Head of caudate nucleus (tissue), 42 donors: ENCODE data around the gene DOCK2.
A peak's percentile ranks its signal among the peaks of the same experiment; 100 is the strongest.

Experiments
- DNase-seq, 42 donors: peaks; one replicate each; pipeline versions ENCODE4 v3.0.0 to v3.0.0-alpha.2; 2020 to 2021; ENCODE audit warnings: mixed read lengths in 7 of 42
- intact Hi-C: fragments of 100-400 bp; cut with DNase I; formaldehyde crosslinking; loops from one replicate; pipeline ENCODE4 v1.15.0; 2022

Gene DOCK2

DNA sequence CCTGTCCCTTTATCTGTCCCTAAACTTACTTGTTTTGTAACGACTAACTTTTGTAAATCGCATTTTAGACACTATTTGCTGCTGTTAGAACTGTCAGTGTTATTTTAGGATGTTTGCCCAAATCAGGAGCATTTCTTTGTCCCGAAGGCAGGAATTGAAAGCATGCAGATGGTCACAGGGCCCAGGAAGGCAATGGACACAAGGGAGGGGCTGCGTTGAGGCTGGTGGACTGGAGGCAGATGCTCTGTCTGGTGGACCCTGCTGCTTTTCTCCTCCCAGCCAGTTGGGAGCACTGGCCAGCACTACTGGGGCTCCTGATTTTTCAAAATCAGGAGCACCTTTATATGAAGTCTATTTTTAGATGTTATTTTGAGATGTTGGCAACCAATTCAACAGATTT lies 31.7 kb downstream of the DOCK2 start:
- intact Hi-C loops: no loop called here
- no peak for DNase-seq

DNA sequence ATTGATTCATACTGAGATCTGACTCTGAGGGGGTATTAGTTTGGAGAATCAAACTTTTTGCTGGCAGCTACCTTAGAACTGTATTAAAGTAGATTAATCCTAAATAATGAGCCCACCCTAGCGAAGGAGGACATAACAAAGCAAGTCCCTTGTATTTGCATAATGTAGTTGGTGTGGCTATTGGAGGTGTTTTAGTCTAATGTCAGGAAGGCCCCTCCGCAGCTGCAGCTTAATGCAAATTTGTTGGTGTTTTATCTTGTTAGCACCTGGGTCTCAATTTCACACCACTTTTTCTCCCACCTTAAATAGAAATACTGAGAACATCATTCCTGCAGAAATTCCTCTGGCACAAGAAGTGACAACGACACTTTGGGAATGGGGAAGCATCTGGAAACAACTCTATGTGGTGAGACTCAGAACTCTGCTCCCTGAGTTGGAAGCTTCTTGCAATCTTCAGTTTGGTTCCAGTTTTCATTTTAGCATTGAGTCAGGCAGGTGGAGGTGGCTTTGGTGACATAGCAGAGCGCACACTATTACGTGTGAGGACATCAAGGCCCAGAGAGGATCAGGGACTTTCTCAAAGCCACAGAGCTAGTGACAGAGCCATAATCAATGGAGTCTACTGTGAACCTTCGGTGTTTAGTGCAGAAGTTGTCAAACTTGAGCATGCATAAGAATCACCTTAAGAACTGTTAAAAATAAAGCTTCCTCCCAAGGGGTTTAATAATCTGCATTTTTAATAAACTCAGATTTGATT lies 33.9 kb downstream of the DOCK2 start:
- no peak for DNase-seq
- intact Hi-C loops: no loop called here

DNA sequence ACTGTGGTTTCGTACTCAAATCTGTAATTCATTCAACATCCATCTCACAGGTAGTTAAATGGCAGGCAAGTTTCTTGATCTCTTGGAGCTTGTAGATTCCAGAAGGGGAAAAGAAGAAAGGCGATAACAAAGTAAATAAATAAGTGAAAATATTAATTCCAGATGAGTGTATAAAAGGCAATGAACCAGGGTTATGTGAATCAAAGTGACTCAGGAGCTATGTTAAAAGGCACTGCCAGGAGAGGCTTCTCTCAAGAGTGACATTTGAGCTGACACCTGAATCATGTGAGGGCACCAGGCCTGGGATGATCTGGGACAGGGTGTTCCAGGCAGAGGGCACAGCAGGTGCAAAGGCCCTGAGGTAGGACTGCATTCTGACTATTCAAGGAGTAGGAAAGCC lies 45.0 kb downstream of the DOCK2 start:
- intact Hi-C loops: no loop called here
- no peak for DNase-seq

DNA sequence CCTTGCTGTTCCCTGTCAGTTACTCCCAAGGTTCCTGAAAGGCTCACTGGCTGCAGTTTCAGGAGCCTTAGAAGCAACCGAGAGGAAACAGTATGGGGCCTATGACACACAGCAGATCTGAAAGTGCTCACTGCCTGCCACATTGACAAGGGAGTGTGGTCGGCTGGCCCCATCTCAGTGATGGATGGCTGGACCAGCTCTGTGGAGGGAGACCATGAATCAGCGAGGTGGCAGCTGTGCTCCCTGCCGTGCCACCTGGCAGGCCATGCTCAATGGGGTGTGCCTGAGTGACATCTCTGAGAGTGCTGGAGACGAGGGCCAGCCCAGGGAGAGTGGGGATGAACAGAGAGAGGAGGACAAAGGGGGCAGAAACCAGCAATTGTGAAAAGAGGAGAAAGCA lies 49.1 kb downstream of the DOCK2 start:
- DNase-seq: no peak
- intact Hi-C loops: no loop called here

DNA sequence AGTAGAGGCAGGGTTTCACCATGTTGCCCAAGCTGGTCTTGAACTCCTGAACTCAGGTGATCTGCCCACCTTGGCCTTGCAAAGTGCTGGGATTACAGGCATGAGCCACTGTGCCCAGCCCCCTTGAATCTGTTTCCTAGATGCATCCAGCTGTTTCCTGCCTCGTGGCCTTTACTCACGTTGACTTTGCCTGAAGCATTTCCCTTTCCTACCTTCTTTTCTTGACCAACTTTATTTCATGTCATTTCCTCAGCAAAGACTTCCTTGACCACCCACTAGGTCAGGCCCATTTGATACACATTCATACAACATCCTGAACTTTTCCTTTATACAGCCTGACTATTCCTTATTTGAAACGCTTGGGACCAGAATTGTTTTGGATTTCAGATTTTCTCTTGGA lies 51.0 kb downstream of the DOCK2 start:
- no peak for DNase-seq
- intact Hi-C loops: no loop called here

DNA sequence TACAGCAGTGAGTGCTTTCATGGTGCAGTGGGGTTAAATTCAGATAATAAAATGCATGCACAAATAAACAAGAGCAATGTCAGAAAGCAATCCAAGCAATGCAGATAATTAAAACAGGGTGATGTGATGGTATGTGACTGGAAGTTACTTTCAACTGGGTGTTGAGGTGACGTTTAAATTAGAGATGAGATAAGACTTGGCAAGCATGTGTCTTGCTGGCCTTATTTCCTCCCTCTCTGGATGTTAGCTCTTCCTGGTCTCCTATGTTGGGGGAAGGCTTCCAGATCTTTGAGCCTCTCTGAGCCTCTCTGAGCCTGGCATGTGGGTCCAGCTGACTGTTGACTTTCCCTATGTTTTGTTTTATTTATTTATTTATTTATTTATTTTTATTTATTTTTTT lies 54.4 kb downstream of the DOCK2 start:
- DNase-seq: no peak

DNA sequence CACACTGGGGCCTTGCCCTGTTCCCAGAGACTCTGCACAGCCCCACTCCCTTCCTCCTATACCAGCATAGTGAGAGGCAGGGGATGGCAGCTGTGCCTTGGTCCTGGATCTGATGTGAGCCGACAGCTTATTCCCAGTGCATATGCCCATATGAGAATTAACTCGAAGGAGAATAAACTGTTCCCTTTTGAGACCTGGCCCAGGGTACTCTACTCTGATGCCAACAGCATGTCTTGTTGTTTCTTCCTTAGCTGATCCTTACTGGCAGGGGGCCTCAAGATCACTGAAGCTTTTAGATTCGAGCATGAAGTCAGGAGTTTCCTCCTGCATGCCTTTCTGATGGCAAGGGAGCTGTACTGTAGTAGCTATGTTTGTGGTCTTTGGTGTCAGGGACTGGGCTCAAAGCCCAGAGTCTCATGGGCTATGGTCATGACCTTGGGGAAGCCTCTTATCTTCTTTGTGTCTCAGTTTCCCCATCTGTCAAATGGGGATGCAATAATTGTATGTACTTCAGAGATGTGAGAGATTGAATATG lies 57.1 kb downstream of the DOCK2 start:
- DNase-seq: no peak
- intact Hi-C loops: no loop called here

More for the DNA sequence above, 54.4 kb downstream of the DOCK2 start:
- intact Hi-C loops: no loop called here

DNA sequence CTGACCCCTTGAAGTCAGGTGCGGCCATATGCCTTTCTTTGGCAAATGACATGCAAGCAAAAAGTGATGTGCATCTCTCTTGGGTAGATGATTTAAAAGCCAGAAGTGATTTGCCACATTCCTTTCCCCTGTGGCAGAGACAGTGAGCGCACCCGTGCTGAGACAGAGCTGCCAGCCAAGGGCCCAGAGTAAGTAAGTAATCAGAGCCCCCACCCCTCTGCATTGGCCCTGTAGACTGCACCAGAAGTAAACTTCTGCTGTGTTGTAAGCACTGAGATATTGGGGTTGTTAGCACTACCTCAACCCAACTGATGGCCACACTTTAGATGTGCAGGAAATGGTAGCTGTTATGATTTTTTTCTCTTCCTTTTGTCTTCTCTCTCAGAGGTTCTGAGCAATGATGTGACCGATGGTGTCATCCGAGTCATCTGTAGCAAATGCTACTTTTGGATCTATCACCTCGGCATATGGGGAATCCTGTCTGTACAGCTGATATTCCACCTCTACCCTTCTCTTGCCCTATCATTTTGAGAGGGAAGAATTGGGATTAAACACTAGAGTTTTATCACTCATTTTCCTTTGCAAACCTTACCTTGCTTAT lies 58.0 kb downstream of the DOCK2 start:
- no peak for DNase-seq
- intact Hi-C loops: loop anchor here (5.0 kb wide), 1 partner anchor 492 kb away; no protein-coding TSS in a partner anchor

DNA sequence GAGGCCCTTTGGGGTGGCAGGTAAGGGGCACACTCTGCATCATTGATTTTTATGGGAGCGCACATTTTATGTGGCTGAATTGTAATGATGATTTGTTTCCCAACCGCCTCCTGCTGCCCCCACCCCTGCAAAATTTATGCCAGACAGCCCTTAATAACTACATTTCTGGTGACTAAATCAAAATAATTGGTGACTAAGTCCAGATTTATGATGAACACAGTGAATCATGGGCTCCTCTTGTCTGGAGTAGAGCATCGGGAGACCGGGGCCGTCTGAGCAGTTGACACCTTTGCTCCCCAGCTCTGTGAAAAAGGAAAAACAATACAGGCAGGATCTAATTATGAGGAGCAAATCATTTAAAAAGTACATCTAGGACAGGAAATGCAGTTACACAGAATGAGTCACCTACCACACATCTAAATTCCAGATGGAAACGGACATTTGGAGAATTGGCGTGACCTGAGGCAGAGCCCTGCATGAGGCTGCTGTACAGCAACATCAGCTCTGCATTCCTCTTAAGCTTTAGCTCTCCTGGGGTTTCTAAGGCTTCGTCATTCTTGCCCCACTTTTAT lies 58.9 kb downstream of the DOCK2 start:
- intact Hi-C loops: loop anchor here (5.0 kb wide), 1 partner anchor 491 kb away; no protein-coding TSS in a partner anchor

DNA sequence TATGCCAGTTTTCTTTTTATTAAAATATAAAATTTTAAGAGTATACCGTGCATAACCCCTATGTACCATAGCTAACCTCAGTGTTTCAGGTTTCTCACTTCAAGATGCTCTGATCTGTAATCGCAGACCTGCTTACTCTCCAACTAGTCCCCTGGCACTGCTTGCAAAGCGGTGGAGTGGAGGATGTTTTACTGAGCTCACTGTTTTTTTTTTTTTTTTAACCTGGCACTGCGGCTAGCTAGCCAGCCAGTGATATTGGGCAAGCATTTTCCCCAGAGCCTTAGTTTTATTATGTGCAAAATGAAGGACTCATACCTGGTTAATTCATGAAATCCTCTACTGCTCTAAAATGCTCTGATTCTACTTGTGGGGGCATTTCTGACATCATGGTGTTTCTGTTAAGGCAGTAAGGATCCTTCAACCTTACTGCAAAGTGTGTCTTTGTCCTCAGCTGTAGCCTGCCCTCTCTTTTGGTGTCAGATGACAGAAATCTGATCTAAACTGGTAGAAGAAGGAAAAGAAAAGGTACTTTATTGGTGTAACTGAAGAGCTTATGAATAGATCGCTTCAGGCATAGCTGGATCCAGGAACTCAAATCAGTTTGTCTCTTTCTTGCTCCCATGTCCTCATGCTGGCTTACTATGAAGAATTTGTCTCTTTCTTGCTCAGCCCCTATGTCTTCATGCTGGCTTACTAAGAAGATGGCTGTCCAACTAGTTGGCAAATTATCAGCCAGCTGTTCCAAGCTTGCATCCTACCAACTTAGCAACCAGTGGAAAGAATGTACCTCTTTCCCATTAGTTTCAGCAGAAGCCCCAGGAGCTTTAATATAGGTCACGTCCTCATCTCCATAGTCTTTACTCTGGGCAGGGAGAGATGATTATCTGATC lies 59.8 kb downstream of the DOCK2 start:
- intact Hi-C loops: loop anchor here (5.0 kb wide), 1 partner anchor 490 kb away; no protein-coding TSS in a partner anchor
- no peak for DNase-seq

More for the DNA sequence above, 58.9 kb downstream of the DOCK2 start:
- DNase-seq: no peak

DNA sequence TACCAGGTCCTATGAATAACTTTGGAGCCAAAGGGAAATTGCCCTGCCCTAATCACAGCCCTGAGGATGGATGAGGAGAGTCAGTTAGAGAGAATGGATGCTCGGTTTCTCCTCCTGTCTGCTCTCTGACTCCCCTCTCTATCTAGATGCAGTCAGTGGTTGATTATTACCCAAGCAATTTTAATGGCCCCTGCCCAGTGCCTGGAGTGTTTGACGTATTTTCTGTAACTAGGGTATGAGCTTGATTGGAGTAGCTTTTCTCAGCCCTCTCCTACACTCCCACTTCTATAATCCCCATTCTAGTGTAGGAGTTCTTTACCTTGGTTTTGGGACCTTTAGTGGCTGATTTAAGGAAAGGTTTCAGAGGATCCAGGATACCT lies 60.4 kb downstream of the DOCK2 start:
- no peak for DNase-seq
- intact Hi-C loops: loop anchor here (5.0 kb wide), 1 partner anchor 490 kb away; no protein-coding TSS in a partner anchor

DNA sequence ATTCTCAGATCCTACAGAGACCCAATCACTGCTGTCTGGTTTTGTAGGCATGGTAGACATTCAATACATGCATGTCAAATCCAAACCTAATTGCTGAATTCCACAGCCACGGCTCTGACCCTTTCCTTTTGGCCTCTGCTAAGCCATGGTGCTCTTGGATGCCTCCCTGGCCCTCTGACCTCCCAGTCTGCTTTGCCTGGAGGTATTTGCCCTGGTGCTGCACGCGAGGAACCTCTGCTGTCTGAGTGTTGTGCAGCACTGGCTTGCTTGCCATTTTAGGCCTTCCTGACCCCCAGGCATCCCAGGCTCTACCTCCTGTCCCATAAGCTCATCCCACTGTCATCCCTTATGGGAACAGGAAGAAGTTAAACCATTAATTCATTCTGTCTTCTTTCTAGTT lies 60.9 kb downstream of the DOCK2 start:
- intact Hi-C loops: loop anchor here (5.0 kb wide), 1 partner anchor 489 kb away; no protein-coding TSS in a partner anchor
- DNase-seq: no peak

DNA sequence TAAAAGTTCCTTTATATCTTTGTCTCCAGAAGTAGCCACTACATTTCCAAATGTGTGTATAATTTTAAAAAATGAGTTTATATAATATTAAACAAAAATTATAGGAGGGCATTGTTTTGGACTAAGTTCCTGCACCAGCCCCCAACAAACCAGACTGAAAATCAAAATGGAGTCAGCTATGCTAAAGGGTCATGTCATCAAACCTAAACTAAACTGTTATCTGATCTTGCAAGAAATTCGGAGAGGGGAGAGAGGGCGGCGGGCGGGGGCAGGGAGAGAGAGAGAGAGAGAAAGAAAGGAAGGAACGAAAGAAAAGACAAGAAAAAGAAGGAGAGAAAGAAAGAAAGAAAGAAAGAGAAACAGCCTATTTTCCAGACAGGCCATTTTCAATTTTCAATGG lies 63.5 kb downstream of the DOCK2 start:
- intact Hi-C loops: loop anchor here (5.0 kb wide), 1 partner anchor 282 kb away; the partner anchor contains the start of gene INSYN2B
- no peak for DNase-seq

DNA sequence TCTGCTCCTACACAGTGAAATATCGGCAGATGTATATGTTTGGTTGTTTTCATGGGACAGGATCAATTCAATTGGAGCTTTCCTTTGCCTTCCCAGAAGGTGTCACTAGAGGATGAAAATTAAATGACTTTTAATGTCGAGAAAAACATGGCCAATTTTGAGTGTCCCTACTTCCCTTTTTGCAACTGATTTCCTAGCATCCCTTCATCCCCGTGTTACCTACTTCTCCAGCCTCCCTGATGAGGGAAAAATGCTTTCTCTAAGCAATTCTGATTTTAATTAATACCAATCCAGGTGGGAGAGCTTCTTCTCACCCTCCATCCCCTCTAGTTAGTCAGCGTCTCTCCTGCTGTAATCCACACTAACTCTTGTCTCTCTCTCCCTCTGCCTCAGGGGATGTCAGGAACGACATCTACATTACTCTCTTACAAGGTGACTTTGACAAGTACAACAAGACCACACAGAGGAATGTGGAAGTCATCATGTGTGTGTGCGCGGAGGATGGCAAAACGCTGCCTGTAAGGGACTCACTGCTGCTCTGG lies 64.9 kb downstream of the DOCK2 start:
- intact Hi-C loops: loop anchor here (5.0 kb wide), 1 partner anchor 280 kb away; the partner anchor contains the start of gene INSYN2B
- peak in 1 of 42 donors; percentile 34 for DNase-seq

DNA sequence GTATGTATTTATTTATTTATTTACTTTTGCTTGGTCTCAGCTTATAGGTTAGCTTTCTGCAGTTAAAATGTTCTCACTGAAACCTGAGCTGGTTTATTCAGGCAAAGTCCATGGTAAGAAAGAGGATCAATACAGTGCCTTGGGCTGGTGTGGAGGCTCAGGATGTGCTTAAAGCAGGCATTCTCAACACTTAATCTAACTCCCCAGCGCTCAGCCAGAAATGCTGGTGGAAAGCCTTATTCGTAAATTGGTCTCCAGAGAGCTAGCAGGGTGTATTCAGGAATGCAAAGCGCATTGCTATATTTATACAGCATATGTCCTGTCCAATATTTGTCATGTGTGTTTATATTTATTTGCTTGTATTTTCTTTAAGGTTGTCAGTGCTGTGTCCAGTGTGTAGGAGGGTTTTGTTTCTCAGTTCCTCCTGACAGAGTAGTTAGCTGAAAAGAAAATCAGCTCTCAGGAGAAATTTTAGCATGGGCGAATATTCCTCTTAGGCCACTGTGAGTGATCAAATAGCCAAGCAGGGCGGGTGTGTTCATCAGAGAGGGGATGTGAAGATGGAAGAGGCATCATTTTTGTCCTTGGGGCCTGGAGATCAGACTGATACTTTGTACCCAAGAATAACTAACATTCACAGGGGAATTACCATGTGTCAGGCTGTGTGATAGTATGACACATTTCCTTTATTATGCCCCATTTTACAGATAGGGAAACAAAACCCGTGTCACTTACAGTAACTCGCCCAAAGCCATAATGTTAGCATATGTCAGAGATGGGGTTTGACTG lies 65.8 kb downstream of the DOCK2 start:
- no peak for DNase-seq
- intact Hi-C loops: loop anchor here (5.0 kb wide), 1 partner anchor 279 kb away; the partner anchor contains the start of gene INSYN2B

DNA sequence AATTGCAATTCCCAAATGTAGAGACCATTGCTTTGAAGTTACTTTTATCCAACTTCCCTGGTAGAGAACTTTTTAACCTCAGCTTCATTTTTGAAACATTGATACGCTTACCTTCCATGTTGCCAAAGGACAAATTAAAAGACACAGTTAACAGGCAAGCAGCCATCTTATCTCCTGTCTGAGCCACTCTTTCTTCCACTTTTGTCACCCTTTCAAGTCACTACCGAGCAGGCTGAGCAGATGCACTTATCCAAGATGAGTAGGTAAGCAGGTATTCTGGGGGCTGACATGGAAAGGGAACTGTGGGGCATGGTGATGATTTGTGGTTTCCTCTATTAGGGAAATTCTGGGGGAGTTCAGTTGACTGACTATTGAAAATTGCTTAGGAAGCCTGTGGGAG lies 66.7 kb downstream of the DOCK2 start:
- intact Hi-C loops: loop anchor here (5.0 kb wide), 1 partner anchor 278 kb away; the partner anchor contains the start of gene INSYN2B
- no peak for DNase-seq

DNA sequence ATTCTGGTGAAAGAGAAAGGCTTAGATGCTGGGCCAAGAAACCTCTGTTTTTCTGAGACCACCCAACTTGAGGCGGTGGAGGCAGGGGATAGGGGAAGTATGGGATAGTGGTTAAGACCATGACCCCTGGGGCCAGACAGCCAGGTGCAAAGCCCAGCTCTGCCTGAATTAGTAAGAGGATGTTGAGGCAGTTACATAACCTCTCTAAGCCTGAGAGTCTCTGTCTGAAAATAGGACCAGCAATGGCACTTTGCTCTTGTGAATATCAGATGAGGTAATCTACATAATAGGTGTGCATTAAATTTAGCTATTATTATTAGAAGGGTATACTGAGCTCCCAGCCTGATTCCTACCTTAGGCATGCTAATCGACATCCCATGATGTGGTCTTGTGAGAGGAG lies 68.2 kb downstream of the DOCK2 start:
- intact Hi-C loops: no loop called here
- DNase-seq: no peak

DNA sequence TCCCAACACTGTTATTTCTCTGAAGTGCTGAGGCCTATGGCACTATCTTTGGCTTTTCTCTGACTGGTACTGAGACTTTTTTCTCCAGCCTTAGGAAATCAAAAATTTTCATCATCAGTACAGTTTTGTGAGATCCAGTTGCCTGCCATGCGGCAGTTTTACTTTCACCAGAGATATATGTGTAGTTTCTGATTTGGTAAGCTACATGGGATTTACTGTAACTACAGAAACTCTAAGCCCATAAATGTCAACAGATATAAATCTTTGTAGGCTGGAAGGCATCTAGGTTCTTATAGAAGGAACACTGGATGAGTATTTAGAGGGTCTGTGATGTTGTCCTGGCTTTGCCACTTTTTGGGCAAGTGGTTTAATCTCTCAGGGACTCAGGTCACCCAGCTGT lies 69.0 kb downstream of the DOCK2 start:
- intact Hi-C loops: no loop called here
- no peak for DNase-seq
